ENCODE data around the gene FAM193A.

GRCh38 chr4:2686379-2687265, 150.2 kb downstream of the FAM193A start:
- TF ChIP-seq CTCF (IDR thresholded peaks at IDR 0.05; ENCODE audit: insufficient read depth, low read depth, low read length) (no peak), EZH2 (IDR thresholded peaks at IDR 0.05; ENCODE audit: insufficient read depth, low read length) (no peak)
